Keratinocyte (primary cell): ENCODE measurements around the gene YY1. TPM values are rescaled to one million over a fixed set of nuclear protein-coding genes. Genes with fewer than 3 reads are reported as not detected.

Source experiments
- DNase-seq: peaks from one replicate; pipeline ENCODE4 v3.0.0-alpha.2; 2011; ENCODE audit warnings: low read depth, missing footprints, low spot score
- FAIRE-seq: peaks from 2 replicates; lab custom pipeline; 2011; peaks lifted over from hg19 to GRCh38; lab: Jason Lieb, UNC
- H2AFZ ChIP-seq: 2 replicates; pipeline ENCODE4 v1.6.0; 2012; ENCODE audit warnings: low read length, control low read depth, inconsistent platforms; ENCODE audit not compliant: control insufficient read depth
- H3K27ac ChIP-seq: 2 replicates; pipeline ENCODE4 v1.5.1; 2011; ENCODE audit warnings: low read length; ENCODE audit not compliant: control insufficient read depth, insufficient read depth
- H3K27me3 ChIP-seq: 3 replicates; pipeline ENCODE4 v1.6.0; 2011; ENCODE audit warnings: low read length; ENCODE audit not compliant: control insufficient read depth, insufficient read depth; ENCODE audit errors: extremely low read depth
- H3K36me3 ChIP-seq, 2 experiments: 2 replicates in 1 of 2; 3 replicates in 1 of 2; pipeline ENCODE4 v1.5.1; 2011; ENCODE audit warnings: low read length in 2 of 2, mild to moderate bottlenecking in 1 of 2; ENCODE audit not compliant: control insufficient read depth in 2 of 2, insufficient read depth in 2 of 2; ENCODE audit errors: extremely low read depth in 1 of 2
- H3K4me1 ChIP-seq: 3 replicates; pipeline ENCODE4 v1.5.1; 2011; ENCODE audit warnings: low read length; ENCODE audit not compliant: control insufficient read depth, insufficient read depth; ENCODE audit errors: extremely low read depth
- H3K4me2 ChIP-seq: 3 replicates; pipeline ENCODE4 v1.6.0; 2011; ENCODE audit warnings: low read depth, low read length; ENCODE audit not compliant: control insufficient read depth, insufficient read depth; ENCODE audit errors: extremely low read depth
- H3K4me3 ChIP-seq, 3 experiments: fragments of 200-600 bp in 1 of 3; sonication (generic) in 1 of 3; 2 replicates in 2 of 3; 3 replicates in 1 of 3; pipeline ENCODE4 v1.5.1; 2011 to 2016; ENCODE audit warnings: low read length in 3 of 3, mild to moderate bottlenecking in 3 of 3, control low read depth in 2 of 3, inconsistent platforms in 1 of 3, low read depth in 1 of 3, mixed read lengths in 1 of 3, mixed run types in 1 of 3, moderate library complexity in 1 of 3; ENCODE audit not compliant: control insufficient read depth in 2 of 3, insufficient read depth in 2 of 3; ENCODE audit errors: extremely low read depth in 1 of 3
- H3K79me2 ChIP-seq: 2 replicates; pipeline ENCODE4 v1.6.0; 2012; ENCODE audit warnings: low read length; ENCODE audit not compliant: control insufficient read depth, insufficient read depth
- H3K9ac ChIP-seq: 3 replicates; pipeline ENCODE4 v1.6.0; 2011; ENCODE audit warnings: low read length; ENCODE audit not compliant: control insufficient read depth, insufficient read depth; ENCODE audit errors: extremely low read depth
- H3K9me1 ChIP-seq: 3 replicates; pipeline ENCODE4 v1.6.0; 2011; ENCODE audit warnings: low read length; ENCODE audit not compliant: control insufficient read depth, insufficient read depth; ENCODE audit errors: extremely low read depth
- H3K9me3 ChIP-seq: 2 replicates; pipeline ENCODE4 v1.5.1; 2012; ENCODE audit warnings: low read depth, low read length; ENCODE audit not compliant: control insufficient read depth
- H4K20me1 ChIP-seq: 3 replicates; pipeline ENCODE4 v1.6.0; 2011; ENCODE audit warnings: low read length; ENCODE audit not compliant: control insufficient read depth, insufficient read depth; ENCODE audit errors: extremely low read depth
- CTCF ChIP-seq, 3 experiments: IDR thresholded peaks in 1 of 3; conservative IDR thresholded peaks in 1 of 3; optimal IDR thresholded peaks in 1 of 3; 2 replicates in 2 of 3; 3 replicates in 1 of 3; pipeline versions ENCODE3 to v1.5.1; 2011; ENCODE audit warnings: low read length in 3 of 3, mild to moderate bottlenecking in 3 of 3, moderate library complexity in 2 of 3, control low read depth in 1 of 3, inconsistent platforms in 1 of 3; ENCODE audit not compliant: insufficient read depth in 2 of 3; ENCODE audit errors: extremely low read depth in 1 of 3
- EZH2 ChIP-seq: IDR thresholded peaks from one replicate; pipeline ENCODE4 v1.6.1; 2012; ENCODE audit warnings: inconsistent platforms, mild to moderate bottlenecking, low read length, moderate library complexity
- dilution Hi-C: fragments of 300-500 bp; cut with MboI; formaldehyde crosslinking; loops from one replicate; pipeline ENCODE4 v1.7.0; 2020; ENCODE audit warnings: low sequenced_read_pairs; ENCODE audit not compliant: extremely low pct_ligation_motif_present
- polyA plus RNA-seq, 5 experiments: library from polyadenylated mRNA; depleted of rRNA in 3 of 5; stranded (reverse) in 3 of 5; stranded (forward) in 1 of 5; unstranded in 1 of 5; fragments of >200 nt; gene quantifications; 1 replicate in 1 of 5; 2 replicates in 3 of 5; 3 replicates in 1 of 5; pipeline versions ENCODE4 v1.2.1 to v1.2.3, GENCODE V29; 2011 to 2012; ENCODE audit warnings: missing spikeins in 2 of 5, low read depth in 1 of 5, low replicate concordance in 1 of 5

Gene YY1
- polyA plus RNA-seq, 1 donor (not counting 4 experiments of a cell fraction or from before 2014, with no cell fraction given) = 65.6 TPM

- dilution Hi-C loops = no loop called here
- no peak for DNase-seq
- peaks cover 6% of the 10 kb centered on the region for H3K4me1 ChIP-seq
- H3K9me1 ChIP-seq = peaks cover 2% of the 10 kb centered on the region
- no peaks in the 10 kb centered on the region for H3K27me3 ChIP-seq
- H3K4me2 ChIP-seq = no peak overlapping the region
- H3K9me3 ChIP-seq = no peaks in the 10 kb centered on the region
- no peak overlapping the region for H3K9ac ChIP-seq
- H3K79me2 ChIP-seq = peaks cover 88% of the 10 kb centered on the region
- no peaks in the 10 kb centered on the region for H3K36me3 ChIP-seq
- no peak overlapping the region for H3K27ac ChIP-seq
- TF ChIP-seq CTCF (optimal IDR thresholded peaks at IDR 0.05 in 1 of 3, IDR thresholded peaks at IDR 0.05 in 1 of 3, conservative IDR thresholded peaks at IDR 0.05 in 1 of 3; ENCODE audit: extremely low read depth in 1 of 3, insufficient read depth in 2 of 3, low read length in 3 of 3) (no peak), EZH2 (no peak)
- no peak overlapping the region for H2AFZ ChIP-seq
- H4K20me1 ChIP-seq = peaks cover 14% of the 10 kb centered on the region
- no peak overlapping the region for H3K4me3 ChIP-seq
- FAIRE-seq = no peak
Measured at GRCh38 chr14:100268591-100269207, 29.8 kb downstream of the YY1 start.

GRCh38 chr14:100271247-100271939 is 32.4 kb downstream of the YY1 start:
- Histone ChIP-seq H3K79me2 (peaks cover 89% of the 10 kb centered on the region), H4K20me1 (peaks cover 8% of the 10 kb centered on the region), H3K4me1 (peaks cover 6% of the 10 kb centered on the region), H3K9me1 (peaks cover 1% of the 10 kb centered on the region), H2AFZ (no peak overlapping the region), H3K36me3 (peaks cover 0 to 2% of the 10 kb centered on the region in 2 experiments), H3K4me2 (no peak overlapping the region), H3K27me3 (no peaks in the 10 kb centered on the region), H3K4me3 (no peak overlapping the region), H3K27ac (no peak overlapping the region), H3K9ac (no peak overlapping the region), H3K9me3 (no peaks in the 10 kb centered on the region)
- peak; percentile 17 for FAIRE-seq
- dilution Hi-C loops = no loop called here
- no peak for DNase-seq
- TF ChIP-seq EZH2 (no peak), CTCF (optimal IDR thresholded peaks at IDR 0.05 in 1 of 3, IDR thresholded peaks at IDR 0.05 in 1 of 3, conservative IDR thresholded peaks at IDR 0.05 in 1 of 3; ENCODE audit: extremely low read depth in 1 of 3, insufficient read depth in 2 of 3, low read length in 3 of 3) (peak; percentile 37 to 42 (median 40))
